ENCODE measurements around the gene SERPING1.

The SERPING1 gene

GRCh38 chr11:57566905-57567514 lies 30.5 kb upstream of the SERPING1 start:
- peaks cover 8% of the 10 kb centered on the region; the same call in 1 of the 2 replicates for H3F3A ChIP-seq (ENCODE audit: insufficient read depth, low read length)
- no peak for TF ChIP-seq EZH2phosphoT487 (IDR thresholded peaks at IDR 0.05; ENCODE audit: low read length)
- no peak for TF ChIP-seq EZH2 (optimal IDR thresholded peaks at IDR 0.05; ENCODE audit: low read depth, low read length)
- no peak for TF ChIP-seq CTCF (IDR thresholded peaks at IDR 0.05; ENCODE audit: low read length)
- H3K9ac ChIP-seq (ENCODE audit: low read length), result peak overlapping the region; percentile 72
- H3K9me3 ChIP-seq (replicated peaks; ENCODE audit: insufficient read depth, low read length), result no peaks in the 10 kb centered on the region
- peak overlapping the region; percentile 96 for H3K4me2 ChIP-seq (ENCODE audit: low read depth, low read length)
- H3K36me3 ChIP-seq (replicated peaks; ENCODE audit: insufficient read depth, low read length), result no peaks in the 10 kb centered on the region
- H3K27ac ChIP-seq (ENCODE audit: low read length), result peak overlapping the region; percentile 60; the same call in 1 of the 2 replicates
- DNase-seq, result peak; percentile 34
- H3K9me2 ChIP-seq (replicated peaks; ENCODE audit: insufficient read depth, low read length), result no peaks in the 10 kb centered on the region
- peaks cover 50% of the 10 kb centered on the region for H3K79me2 ChIP-seq (ENCODE audit: low read length)
- H3K4me1 ChIP-seq (ENCODE audit: low read length), result no peaks in the 10 kb centered on the region; the same call in 1 of the 2 replicates
- peak overlapping the region; percentile 96 for H2AFZ ChIP-seq (ENCODE audit: low read length)
- no peaks in the 10 kb centered on the region for H3K27me3 ChIP-seq (replicated peaks; ENCODE audit: insufficient read depth, low read length)
- peak overlapping the region; percentile 100 for H3K4me3 ChIP-seq (ENCODE audit: low read length)
- H4K20me1 ChIP-seq (ENCODE audit: insufficient read depth, low read length), result no peaks in the 10 kb centered on the region

GRCh38 chr11:57567515-57568329 lies 29.8 kb upstream of the SERPING1 start, which contains the start of gene UBE2L6:
Gene UBE2L6 (minus strand): TSS chr11:57567672. CDS start chr11:57567611, 61 bp downstream.
- no peaks in the 10 kb centered on the region; the same call in 1 of the 2 replicates for H3K4me1 ChIP-seq (ENCODE audit: low read length)
- H3K79me2 ChIP-seq (ENCODE audit: low read length), result peaks cover 43% of the 10 kb centered on the region
- peak within 1 kb of the TSS; percentile 77 for H3K9ac ChIP-seq (ENCODE audit: low read length)
- TF ChIP-seq EZH2 (optimal IDR thresholded peaks at IDR 0.05; ENCODE audit: low read depth, low read length) (no peak), EZH2phosphoT487 (IDR thresholded peaks at IDR 0.05; ENCODE audit: low read length) (no peak)
- H3K4me3 ChIP-seq (ENCODE audit: low read length), result peak within 1 kb of the TSS; percentile 100
- peaks cover 8% of the 10 kb centered on the region; the same call in 1 of the 2 replicates for H3F3A ChIP-seq (ENCODE audit: insufficient read depth, low read length)
- peak within 1 kb of the TSS; percentile 99 for H2AFZ ChIP-seq (ENCODE audit: low read length)
- peak within 1 kb of the TSS; percentile 60; the same call in 1 of the 2 replicates for H3K27ac ChIP-seq (ENCODE audit: low read length)
- peak within 1 kb of the TSS; percentile 96 for H3K4me2 ChIP-seq (ENCODE audit: low read depth, low read length)
- H3K36me3 ChIP-seq (replicated peaks; ENCODE audit: insufficient read depth, low read length), result no peaks in the 10 kb centered on the region
- H4K20me1 ChIP-seq (ENCODE audit: insufficient read depth, low read length), result no peaks in the 10 kb centered on the region
- no peaks in the 10 kb centered on the region for H3K9me3 ChIP-seq (replicated peaks; ENCODE audit: insufficient read depth, low read length)
- H3K27me3 ChIP-seq (replicated peaks; ENCODE audit: insufficient read depth, low read length), result no peaks in the 10 kb centered on the region
- peak; percentile 64 for DNase-seq
- no peaks in the 10 kb centered on the region for H3K9me2 ChIP-seq (replicated peaks; ENCODE audit: insufficient read depth, low read length)

- Histone ChIP-seq H3K36me3 (replicated peaks; ENCODE audit: insufficient read depth, low read length) (no peaks in the 10 kb centered on the region), H3K9me2 (replicated peaks; ENCODE audit: insufficient read depth, low read length) (no peaks in the 10 kb centered on the region), H3F3A (ENCODE audit: insufficient read depth, low read length) (peaks cover 8% of the 10 kb centered on the region; the same call in 1 of the 2 replicates), H3K27ac (ENCODE audit: low read length) (peak overlapping the region; percentile 50; the same call in 1 of the 2 replicates), H3K4me3 (ENCODE audit: low read length) (peak overlapping the region; percentile 100), H3K9me3 (replicated peaks; ENCODE audit: insufficient read depth, low read length) (no peaks in the 10 kb centered on the region), H3K9ac (ENCODE audit: low read length) (peak overlapping the region; percentile 77), H3K79me2 (ENCODE audit: low read length) (peaks cover 37% of the 10 kb centered on the region), H3K27me3 (replicated peaks; ENCODE audit: insufficient read depth, low read length) (no peaks in the 10 kb centered on the region), H2AFZ (ENCODE audit: low read length) (peak overlapping the region; percentile 99), H3K4me2 (ENCODE audit: low read depth, low read length) (peak overlapping the region; percentile 87), H4K20me1 (ENCODE audit: insufficient read depth, low read length) (no peaks in the 10 kb centered on the region), H3K4me1 (ENCODE audit: low read length) (no peaks in the 10 kb centered on the region; the same call in 1 of the 2 replicates)
- TF ChIP-seq CTCF (IDR thresholded peaks at IDR 0.05; ENCODE audit: low read length) (peak; percentile 92; the same call in 1 of the 2 replicates), EZH2 (optimal IDR thresholded peaks at IDR 0.05; ENCODE audit: low read depth, low read length) (no peak), EZH2phosphoT487 (IDR thresholded peaks at IDR 0.05; ENCODE audit: low read length) (no peak)
- DNase-seq, result peak; percentile 85
Observed at GRCh38 chr11:57568330-57568766, 29.1 kb upstream of the SERPING1 start.

Measured in MM.1S (cell line).